Heart left ventricle (tissue), 13 donors: ENCODE measurements around the gene SLC9A9.

Experiments
- CTCF ChIP-seq, 12 donors: fragments of 200-600 bp; sonication (generic) in 4 of 12; IDR thresholded peaks; one replicate each; pipeline versions ENCODE4 v1.5.0 to v1.8.0; 2018 to 2022; ENCODE audit warnings: antibody characterized with exemption in 12 of 12, mild to moderate bottlenecking in 5 of 12
- POLR2A ChIP-seq, 2 donors: fragments of 450-650 bp; IDR thresholded peaks; one replicate each; pipeline ENCODE4 v1.6.1; 2017; ENCODE audit warnings: antibody characterized with exemption in 2 of 2, mild to moderate bottlenecking in 2 of 2, moderate library complexity in 2 of 2
- donor health status: ischemic (EF 13 %, LVEDD 7.1; RV severe dilation, severe dysfunction).
- donor health status: DM: no; HTN: yes; CAD: no.
- donor health status: DM: no; HTN: no; CAD: no.
- donor health status: ischemic (EF 25% LVEDD 6.9; RV normal size, moderate dysfunction).
- donor health status: ischemic (EF 25% LVEDD 5.7; RV mildly dilated, moderate dysfunction).
- donor health status: ischemic (EF 35%, LVEDD 5.7; RV mildly dilated, moderate dysfunction).
- donor health status: nonischemic (EF 11% LVEDD 7.7; RV severe dilation, severe dysfunction).
- donor health status: DM: yes; HTN: yes; CAD: no.
- donor health status: PGD.
- donor health status: ischemic (EF 29% LVEDD 5.4; RV normal size, mild dysfunction).
- donor health status: nonischemic (EF 23%, LVEDD 6.1; RV moderate dilation, normal function).

GRCh38 chr3:143455480-143455879 is 392.8 kb downstream of the SLC9A9 start:
- no peak for TF ChIP-seq CTCF (IDR thresholded peaks at IDR 0.05)
- TF ChIP-seq POLR2A (IDR thresholded peaks at IDR 0.05): no peak
